ENCODE data around the gene GMDS. TPM values are rescaled to one million over a fixed set of nuclear protein-coding genes. Genes with fewer than 3 reads are reported as not detected.

GMDS gene
- total and polyA plus RNA-seq, 2 donors (not counting 1 experiment from before 2014, with no cell fraction given): 11.5 to 16.4 TPM

GRCh38 chr6:1719922-1720321 lies 525.5 kb downstream of the GMDS start:
- no peak for ATAC-seq (ENCODE audit: low read depth)
- no peak for TF ChIP-seq CTCF (IDR thresholded peaks at IDR 0.05)
- TF ChIP-seq EZH2 (IDR thresholded peaks at IDR 0.05; ENCODE audit: borderline replicate concordance, insufficient read depth, low read depth, low read length, poor library complexity, severe bottlenecking): no peak
- CTCF ChIA-PET: interaction anchor here (0.7 kb wide), 1 partner anchor 16 kb away, joined by 3 read pairs; no protein-coding TSS in a partner anchor
- H2AFZ ChIP-seq (ENCODE audit: insufficient read depth, low read depth, low read length, poor library complexity, severe bottlenecking): no peak overlapping the region
- no peaks in the 10 kb centered on the region for H3K9me3 ChIP-seq (ENCODE audit: control extremely low read depth in 1 of 3, control insufficient read depth in 2 of 3, insufficient read depth in 1 of 3, low read length in 2 of 3)
- Mint-ChIP-seq H3K4me1 (no peaks in the 10 kb centered on the region), H3K27ac (no peak overlapping the region), H3K9me3 (ENCODE audit: insufficient read depth) (no peaks in the 10 kb centered on the region), H3K4me3 (no peak overlapping the region), H3K27me3 (no peaks in the 10 kb centered on the region)
- H4K20me1 ChIP-seq (ENCODE audit: control insufficient read depth, insufficient read depth, low read length, poor library complexity, severe bottlenecking): no peaks in the 10 kb centered on the region
- no peak overlapping the region for H3K9ac ChIP-seq (ENCODE audit: low read length)
- H3K27me3 ChIP-seq (replicated peaks in 1 of 4; ENCODE audit: control extremely low read depth in 1 of 4, control insufficient read depth in 3 of 4, insufficient read depth in 4 of 4, low read length in 3 of 4): no peaks in the 10 kb centered on the region
- intact Hi-C loops (cut with micrococcal nuclease): no loop called here
- H3K4me1 ChIP-seq (ENCODE audit: control insufficient read depth in 2 of 2, insufficient read depth in 2 of 2, low read length in 2 of 2): peaks cover 0 to 3% of the 10 kb centered on the region in 2 donors
- POLR2A ChIA-PET: interaction anchor here (0.7 kb wide), 1 partner anchor 750 kb away, joined by 5 read pairs; no protein-coding TSS in a partner anchor
- H3K79me2 ChIP-seq (ENCODE audit: control insufficient read depth, insufficient read depth, low read length): no peaks in the 10 kb centered on the region
- H3K4me3 ChIP-seq (ENCODE audit: control extremely low read depth in 1 of 5, extremely low read depth in 1 of 5, insufficient read depth in 1 of 5, low read depth in 2 of 5, low read length in 4 of 5): no peak overlapping the region
- no peak overlapping the region for H3K27ac ChIP-seq (ENCODE audit: low read length in 2 of 2)
- 93% methylated on average over 2 of the region's 3 CpGs for WGBS (ENCODE audit: insufficient coverage)
- H3K4me2 ChIP-seq (replicated peaks; ENCODE audit: low read depth, low read length, poor library complexity, severe bottlenecking): no peak overlapping the region
- DNase-seq: no peak
- peaks cover 0 to 6% of the 10 kb centered on the region in 2 experiments for H3K36me3 ChIP-seq (replicated peaks in 1 of 2; ENCODE audit: control extremely low read depth in 1 of 2, control insufficient read depth in 1 of 2, extremely low read depth in 1 of 2, insufficient read depth in 2 of 2, low read length in 1 of 2)

- H3K27me3 Mint-ChIP-seq: no peaks in the 10 kb centered on the region
- DNase-seq (no peak), ATAC-seq (ENCODE audit: low read depth) (no peak)
- Histone ChIP-seq H3K4me2 (replicated peaks; ENCODE audit: low read depth, low read length, poor library complexity, severe bottlenecking) (no peak overlapping the region), H3K4me3 (ENCODE audit: control extremely low read depth in 1 of 5, extremely low read depth in 1 of 5, insufficient read depth in 1 of 5, low read depth in 2 of 5, low read length in 4 of 5) (no peak overlapping the region), H3K9me3 (ENCODE audit: control extremely low read depth in 1 of 3, control insufficient read depth in 2 of 3, insufficient read depth in 1 of 3, low read length in 2 of 3) (no peaks in the 10 kb centered on the region), H3K79me2 (ENCODE audit: control insufficient read depth, insufficient read depth, low read length) (no peaks in the 10 kb centered on the region), H3K27ac (ENCODE audit: low read length in 2 of 2) (no peak overlapping the region), H2AFZ (ENCODE audit: insufficient read depth, low read depth, low read length, poor library complexity, severe bottlenecking) (no peak overlapping the region), H3K36me3 (replicated peaks in 1 of 2; ENCODE audit: control extremely low read depth in 1 of 2, control insufficient read depth in 1 of 2, extremely low read depth in 1 of 2, insufficient read depth in 2 of 2, low read length in 1 of 2) (no peaks in the 10 kb centered on the region), H3K4me1 (ENCODE audit: control insufficient read depth in 2 of 2, insufficient read depth in 2 of 2, low read length in 2 of 2) (no peaks in the 10 kb centered on the region), H3K9ac (ENCODE audit: low read length) (no peak overlapping the region), H3K27me3 (replicated peaks in 1 of 4; ENCODE audit: control extremely low read depth in 1 of 4, control insufficient read depth in 3 of 4, insufficient read depth in 4 of 4, low read length in 3 of 4) (no peaks in the 10 kb centered on the region), H4K20me1 (ENCODE audit: control insufficient read depth, insufficient read depth, low read length, poor library complexity, severe bottlenecking) (no peaks in the 10 kb centered on the region)
- 83% methylated on average over 1 of the region's 5 CpGs for WGBS (ENCODE audit: insufficient coverage)
- ChIA-PET POLR2A (no interaction called here), CTCF (no interaction called here)
- TF ChIP-seq CTCF (IDR thresholded peaks at IDR 0.05): no peak
- TF ChIP-seq EZH2 (IDR thresholded peaks at IDR 0.05; ENCODE audit: borderline replicate concordance, insufficient read depth, low read depth, low read length, poor library complexity, severe bottlenecking): no peak
- no peak overlapping the region for H3K27ac Mint-ChIP-seq
- intact Hi-C loops (cut with micrococcal nuclease): no loop called here
- H3K4me1 Mint-ChIP-seq: no peaks in the 10 kb centered on the region
- H3K9me3 Mint-ChIP-seq (ENCODE audit: insufficient read depth): no peaks in the 10 kb centered on the region
- H3K4me3 Mint-ChIP-seq: no peak overlapping the region
Measured at GRCh38 chr6:1716868-1717267, 528.5 kb downstream of the GMDS start.
